Measurements from ENCODE around the gene SLC26A11.

- TF ChIP-seq TAF1 (IDR thresholded peaks at IDR 0.05; ENCODE audit: borderline replicate concordance, low read depth, low read length) (no peak), POLR2AphosphoS5 (IDR thresholded peaks at IDR 0.05; ENCODE audit: low read depth, low read length) (no peak), POLR2A (IDR thresholded peaks at IDR 0.05; ENCODE audit: low read depth, low read length) (no peak)
Observed at GRCh38 chr17:80219013-80219762, 1.0 kb upstream of the SLC26A11 start.

Data from GM12892 (cell line).